KOPT-K1 (cell line): ENCODE measurements around the gene KCTD13.
"Not testable (repeated sequence)": the region's sequence is repeated elsewhere in the genome, so short reads cannot be mapped to it uniquely, and the experiment has no call there.

Experiments used
- H3K27ac ChIP-seq: fragments of 200-600 bp; sonication (generic); 2 replicates; pipeline ENCODE4 v1.5.1; 2016; ENCODE audit warnings: antibody characterized with exemption, mild to moderate bottlenecking, low read depth, low read length; ENCODE audit not compliant: poor library complexity, severe bottlenecking
- H3K36me3 ChIP-seq: fragments of 200-600 bp; sonication (generic); 2 replicates; pipeline ENCODE4 v1.5.1; 2017; ENCODE audit warnings: antibody characterized with exemption, mild to moderate bottlenecking, low read length, moderate library complexity; ENCODE audit not compliant: insufficient read depth
- H3K9me3 ChIP-seq: fragments of 200-600 bp; sonication (generic); 2 replicates; pipeline ENCODE4 v1.5.1; 2017; ENCODE audit warnings: antibody characterized with exemption, low read length, mild to moderate bottlenecking; ENCODE audit not compliant: insufficient read depth, poor library complexity, severe bottlenecking

The KCTD13 gene

GRCh38 chr16:29903590-29903989 lies 22.4 kb downstream of the KCTD13 start:
- Histone ChIP-seq H3K27ac (no peak overlapping the region), H3K9me3 (no peaks in the 10 kb centered on the region), H3K36me3 (peaks cover 4% of the 10 kb centered on the region; the same call in 1 of the 2 replicates)

- no peak overlapping the region for H3K27ac ChIP-seq
- no peaks in the 10 kb centered on the region for H3K9me3 ChIP-seq
- H3K36me3 ChIP-seq = peaks cover 2% of the 10 kb centered on the region; the same call in 1 of the 2 replicates
Measured at GRCh38 chr16:29901607-29901945, 24.4 kb downstream of the KCTD13 start.

GRCh38 chr16:29900888-29901606 lies 25.0 kb downstream of the KCTD13 start:
- no peaks in the 10 kb centered on the region for H3K36me3 ChIP-seq
- H3K27ac ChIP-seq = no peak overlapping the region

GRCh38 chr16:29900102-29900887 lies 25.7 kb downstream of the KCTD13 start, which contains the start of gene ASPHD1:
ASPHD1 (plus strand) TSS chr16:29900488; CDS start chr16:29900972, 484 bp downstream.
- no peak within 1 kb of the TSS for H3K27ac ChIP-seq
- no peaks in the 10 kb centered on the region for H3K9me3 ChIP-seq
- no peaks in the 10 kb centered on the region for H3K36me3 ChIP-seq

More at GRCh38 chr16:29900888-29901606, 25.0 kb downstream of the KCTD13 start:
- no peaks in the 10 kb centered on the region for H3K9me3 ChIP-seq

- Histone ChIP-seq H3K36me3 (no peaks in the 10 kb centered on the region), H3K27ac (no peak within 1 kb of the TSS), H3K9me3 (no peaks in the 10 kb centered on the region)
Measured at GRCh38 chr16:29899516-29900101, 26.4 kb downstream of the KCTD13 start, which contains the start of gene SEZ6L2. SEZ6L2 (minus strand) TSS chr16:29899550; CDS start chr16:29899019, 531 bp downstream.

GRCh38 chr16:29898804-29899515 lies 27.1 kb downstream of the KCTD13 start:
- Histone ChIP-seq H3K27ac (no peak overlapping the region), H3K9me3 (no peaks in the 10 kb centered on the region), H3K36me3 (no peaks in the 10 kb centered on the region)

GRCh38 chr16:29898135-29898803 lies 27.8 kb downstream of the KCTD13 start:
- Histone ChIP-seq H3K27ac (no peak overlapping the region), H3K36me3 (no peaks in the 10 kb centered on the region), H3K9me3 (no peaks in the 10 kb centered on the region)

GRCh38 chr16:29897333-29897732 lies 28.7 kb downstream of the KCTD13 start:
- H3K36me3 ChIP-seq = no peaks in the 10 kb centered on the region
- H3K27ac ChIP-seq = no peak overlapping the region
- no peaks in the 10 kb centered on the region for H3K9me3 ChIP-seq

- H3K27ac ChIP-seq = no peak overlapping the region
- H3K9me3 ChIP-seq = no peaks in the 10 kb centered on the region
- no peaks in the 10 kb centered on the region for H3K36me3 ChIP-seq
Measured at GRCh38 chr16:29896841-29897240, 29.2 kb downstream of the KCTD13 start.

- no peaks in the 10 kb centered on the region for H3K36me3 ChIP-seq
- H3K27ac ChIP-seq = no peak overlapping the region
- H3K9me3 ChIP-seq = no peaks in the 10 kb centered on the region
Measured at GRCh38 chr16:29894352-29894751, 31.7 kb downstream of the KCTD13 start.

GRCh38 chr16:29893553-29893952 lies 32.5 kb downstream of the KCTD13 start:
- H3K27ac ChIP-seq = no peak overlapping the region
- no peaks in the 10 kb centered on the region for H3K9me3 ChIP-seq
- no peaks in the 10 kb centered on the region for H3K36me3 ChIP-seq

GRCh38 chr16:29892458-29892813 lies 33.6 kb downstream of the KCTD13 start:
- Histone ChIP-seq H3K36me3 (no peaks in the 10 kb centered on the region), H3K9me3 (no peaks in the 10 kb centered on the region), H3K27ac (no peak overlapping the region)

- Histone ChIP-seq H3K27ac (no peak overlapping the region), H3K9me3 (no peaks in the 10 kb centered on the region), H3K36me3 (no peaks in the 10 kb centered on the region)
Measured at GRCh38 chr16:29891525-29892457, 34.2 kb downstream of the KCTD13 start.

- H3K27ac ChIP-seq, H3K36me3 ChIP-seq, H3K9me3 ChIP-seq: not testable (repeated sequence)
Measured at GRCh38 chr16:29889372-29889771, 36.7 kb downstream of the KCTD13 start.
